K562 (cell line): Measurements from ENCODE around the gene CKM. TPM values are rescaled to one million over a fixed set of nuclear protein-coding genes. Genes with fewer than 3 reads are reported as not detected.

ENCODE experiments used
- CHD1 ChIP-seq: fragments of 200-600 bp; sonication (generic); IDR thresholded peaks from one replicate; pipeline ENCODE4 v1.6.1; 2012; ENCODE audit warnings: mild to moderate bottlenecking, moderate library complexity, low read length, inconsistent platforms
- EGR1 ChIP-seq: fragments of 450-650 bp; conservative IDR thresholded peaks from 2 replicates; pipeline ENCODE4 v1.6.1; 2017; ENCODE audit warnings: mild to moderate bottlenecking
- ERF ChIP-seq: fragments of 450-650 bp; formaldehyde crosslinking; IDR thresholded peaks from 2 replicates; pipeline ENCODE4 v1.4.0; 2020; ENCODE audit warnings: mild to moderate bottlenecking, mixed read lengths
- FOS ChIP-seq: IDR thresholded peaks from 3 replicates; pipeline ENCODE4 v1.6.1; 2011; ENCODE audit not compliant: insufficient read length; ENCODE audit errors: extremely low read depth
- FOSL1 ChIP-seq: fragments of 200-800 bp; sonication (Bioruptor generic); conservative IDR thresholded peaks from 2 replicates; pipeline ENCODE4 v1.6.1; 2016; ENCODE audit warnings: missing genetic modification characterization, missing compliant biosample characterization
- FOXK1 ChIP-seq: sonication (generic); formaldehyde crosslinking; IDR thresholded peaks from 2 replicates; pipeline ENCODE4 v1.8.0; 2022; ENCODE audit warnings: missing genetic modification reagents, mild to moderate bottlenecking, borderline replicate concordance
- KDM1A ChIP-seq, 2 experiments: fragments of 450-650 bp; IDR thresholded peaks; 2 replicates each; pipeline ENCODE4 v1.6.1; 2016; ENCODE audit warnings: mild to moderate bottlenecking in 2 of 2
- L3MBTL2 ChIP-seq: fragments of 450-650 bp; IDR thresholded peaks from 2 replicates; pipeline ENCODE4 v1.6.1; 2016; ENCODE audit warnings: mild to moderate bottlenecking, moderate library complexity
- PBX2 ChIP-seq, 2 experiments: IDR thresholded peaks in 1 of 2; conservative IDR thresholded peaks in 1 of 2; 2 replicates each; pipeline ENCODE4 v1.6.1; 2016; ENCODE audit warnings: low read depth in 2 of 2, mild to moderate bottlenecking in 1 of 2, missing compliant biosample characterization in 1 of 2, missing genetic modification characterization in 1 of 2, moderate library complexity in 1 of 2
- POLR2B ChIP-seq: fragments of 450-650 bp; IDR thresholded peaks from 2 replicates; pipeline ENCODE4 v1.6.1; 2018; ENCODE audit warnings: low read depth; ENCODE audit not compliant: partially characterized antibody
- PTTG1 ChIP-seq: fragments of 450-650 bp; IDR thresholded peaks from 2 replicates; pipeline ENCODE4 v1.6.1; 2016; ENCODE audit warnings: low read depth, mild to moderate bottlenecking, missing genetic modification characterization, missing compliant biosample characterization
- RBFOX2 ChIP-seq: fragments of 200-400 bp; formaldehyde crosslinking; IDR thresholded peaks from 2 replicates; pipeline ENCODE4 v1.6.1; 2017; ENCODE audit warnings: low read depth, mild to moderate bottlenecking, low read length, moderate library complexity
- SIN3B ChIP-seq: fragments of 450-650 bp; IDR thresholded peaks from 2 replicates; pipeline ENCODE4 v1.6.1; 2017; ENCODE audit warnings: low read depth, mild to moderate bottlenecking, moderate library complexity
- SIRT6 ChIP-seq: IDR thresholded peaks from one replicate; pipeline ENCODE4 v1.6.1; 2012; ENCODE audit warnings: low read depth, mild to moderate bottlenecking, control low read depth, inconsistent platforms, low read length, moderate library complexity
- SP2 ChIP-seq: IDR thresholded peaks from 2 replicates; pipeline ENCODE4 v1.6.1; 2011; ENCODE audit warnings: mild to moderate bottlenecking, low read depth, low read length, moderate library complexity; ENCODE audit not compliant: poor library complexity, severe bottlenecking; ENCODE audit errors: extremely low read depth
- YY1 ChIP-seq, 3 experiments: IDR thresholded peaks; 2 replicates each; pipeline ENCODE4 v1.6.1; 2011; ENCODE audit warnings: low read length in 2 of 3, mild to moderate bottlenecking in 2 of 3, moderate library complexity in 2 of 3, borderline replicate concordance in 1 of 3, control low read depth in 1 of 3, low read depth in 1 of 3; ENCODE audit not compliant: insufficient read depth in 3 of 3, insufficient replicate concordance in 2 of 3, control insufficient read depth in 1 of 3, insufficient read length in 1 of 3; ENCODE audit errors: extremely low read depth in 1 of 3
- ZFP30 ChIP-seq: fragments of 250-450 bp; sonication (Bioruptor Pico); IDR thresholded peaks from 2 replicates; pipeline ENCODE4 v1.8.0; 2022; ENCODE audit warnings: moderate library complexity, mild to moderate bottlenecking, inconsistent platforms, borderline replicate concordance
- ZNF133 ChIP-seq: fragments of 250-450 bp; sonication (Bioruptor Pico); IDR thresholded peaks from 2 replicates; pipeline ENCODE4 v1.4.0; 2020; ENCODE audit warnings: mild to moderate bottlenecking
- ZNF512 ChIP-seq: IDR thresholded peaks from 2 replicates; pipeline ENCODE4 v1.6.1; 2016; ENCODE audit warnings: missing genetic modification characterization, missing compliant biosample characterization
- polyA plus RNA-seq, 8 experiments: library from polyadenylated mRNA; depleted of rRNA in 4 of 8; stranded (reverse) in 5 of 8; unstranded in 3 of 8; fragments of >200 nt; fragmentation: Nextera tagmentation in 2 of 8; fragmentation: Illumina TruSeq in 1 of 8; extraction: Ambion mirVana in 2 of 8; extraction: Trizol in 1 of 8; gene quantifications; 2 replicates each; pipeline versions ENCODE4 v1.2.1 to v1.2.3, GENCODE V29; 2011 to 2014; ENCODE audit warnings: inconsistent platforms in 1 of 8, missing spikeins in 1 of 8
- total RNA-seq, 7 experiments: library from RNA; depleted of rRNA in 6 of 7; stranded (reverse); fragments of >200 nt in 6 of 7; fragmentation: Illumina TruSeq in 2 of 7; extraction: Trizol in 2 of 7; gene quantifications; 2 replicates each; pipeline versions ENCODE4 v1.2.1 to v1.2.3, GENCODE V29; 2011 to 2021; ENCODE audit warnings: low replicate concordance in 1 of 7
- TF ChIP-seq, protein P1 (sequence below): fragments of 450-650 bp; conservative IDR thresholded peaks from 2 replicates; pipeline ENCODE4 v1.6.1; 2016; ENCODE audit warnings: missing genetic modification characterization, low read depth, mild to moderate bottlenecking, missing compliant biosample characterization, moderate library complexity

CKM gene
- total and polyA plus RNA-seq, 9 of the 15 experiments (the other 6 are each of a cell fraction or from before 2014, with no cell fraction given): 0.06 to 0.17 (median 0.09) TPM; not detected in 4

DNA sequence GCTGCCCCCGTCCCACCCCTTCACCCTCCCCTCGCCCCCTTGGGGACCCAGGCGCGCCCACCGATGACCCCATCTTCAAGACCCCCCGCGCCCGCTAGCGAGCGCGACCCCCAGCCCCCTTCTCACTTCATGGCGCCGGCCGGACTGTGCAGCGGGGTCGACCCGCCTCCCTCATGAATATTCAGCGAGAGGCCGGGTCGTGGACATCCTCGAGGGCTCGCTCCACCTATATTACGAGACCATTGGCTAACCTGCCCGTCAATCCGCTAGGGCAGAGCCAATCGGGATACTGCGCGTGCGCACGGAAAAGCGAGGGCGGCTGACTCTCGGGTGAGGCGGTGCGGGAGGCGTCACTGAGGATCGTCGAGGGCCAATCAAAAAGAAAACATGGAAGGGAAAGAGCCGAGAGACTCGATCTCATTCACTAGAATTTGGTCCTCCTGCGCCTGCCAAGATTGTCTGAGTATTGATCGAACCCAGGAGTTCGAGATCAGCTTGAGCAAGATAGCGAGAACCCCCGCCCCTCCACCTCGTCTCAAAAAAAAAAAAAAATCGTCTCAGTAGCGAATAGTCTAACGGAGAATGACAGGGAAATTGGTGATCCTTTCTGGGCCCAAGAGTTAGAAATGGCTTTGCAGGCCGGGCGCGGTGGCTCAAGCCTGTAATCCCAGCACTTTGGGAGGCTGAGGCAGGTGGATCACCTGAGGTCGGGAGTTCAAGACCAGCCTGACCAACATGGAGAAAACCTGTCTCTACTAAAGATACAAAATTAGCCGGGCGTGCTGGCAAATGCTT lies 47.9 kb upstream of the CKM start, which contains the start of gene ERCC2 (continued):
- TF ChIP-seq SP2: peak; percentile 88
- TF ChIP-seq FOXK1 (CRISPR knock-in tag): peak; percentile 56; the same call in 1 of the 2 replicates
- no peak for TF ChIP-seq ZNF133
- no peak for TF ChIP-seq FOSL1 (tag)
- TF ChIP-seq PBX2 (CRISPR knock-in tag; IDR thresholded peaks at IDR 0.05; ENCODE audit: low read depth): peak; percentile 100
- TF ChIP-seq PBX2 (tag; conservative IDR thresholded peaks at IDR 0.05; ENCODE audit: low read depth): peak; percentile 100
- TF ChIP-seq SIN3B: peak; percentile 47; the same call in 1 of the 2 replicates
- peak; percentile 68 for TF ChIP-seq RBFOX2
- no peak for TF ChIP-seq SIRT6
- TF ChIP-seq L3MBTL2: peak; percentile 60; the same call in 1 of the 2 replicates
- peak in 1 of 3 experiments; percentile 81 for TF ChIP-seq YY1 (IDR thresholded peaks at IDR 0.05; ENCODE audit: borderline replicate concordance in 1 of 3, control insufficient read depth in 1 of 3, extremely low read depth in 1 of 3, insufficient read depth in 3 of 3, insufficient read length in 1 of 3, insufficient replicate concordance in 2 of 3, low read depth in 1 of 3, low read length in 2 of 3)
- no peak for TF ChIP-seq KDM1A (IDR thresholded peaks at IDR 0.05)
- TF ChIP-seq, protein P1, sequence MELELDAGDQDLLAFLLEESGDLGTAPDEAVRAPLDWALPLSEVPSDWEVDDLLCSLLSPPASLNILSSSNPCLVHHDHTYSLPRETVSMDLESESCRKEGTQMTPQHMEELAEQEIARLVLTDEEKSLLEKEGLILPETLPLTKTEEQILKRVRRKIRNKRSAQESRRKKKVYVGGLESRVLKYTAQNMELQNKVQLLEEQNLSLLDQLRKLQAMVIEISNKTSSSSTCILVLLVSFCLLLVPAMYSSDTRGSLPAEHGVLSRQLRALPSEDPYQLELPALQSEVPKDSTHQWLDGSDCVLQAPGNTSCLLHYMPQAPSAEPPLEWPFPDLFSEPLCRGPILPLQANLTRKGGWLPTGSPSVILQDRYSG (tag): no peak; the same call in 1 of the 2 replicates
- TF ChIP-seq POLR2B: peak; percentile 80
- TF ChIP-seq EGR1: 0 out of 2 replicates have a peak, but pooled peaks have one; percentile 10
- peak; percentile 97 for TF ChIP-seq FOS
- no peak for TF ChIP-seq PTTG1 (tag)
- no peak for TF ChIP-seq CHD1
- TF ChIP-seq ERF: no peak
- no peak for TF ChIP-seq ZFP30 (CRISPR knock-in tag)
- no peak for TF ChIP-seq ZNF512 (tag)
